HG03378 (cell line): ENCODE data around the gene FAM209B.
"Not testable (repeated sequence)": the region's sequence is repeated elsewhere in the genome, so short reads cannot be mapped to it uniquely, and the experiment has no call there.

ENCODE experiments used
- ATAC-seq: cut with Tn5 transposase; IDR thresholded peaks from one replicate; pipeline ENCODE4 v1.9.1; 2021; ENCODE audit warnings: mild to moderate bottlenecking, moderate library complexity; ENCODE audit not compliant: unreplicated experiment

Gene FAM209B

GRCh38 chr20:56532946-56533345 lies at the start of gene FAM209B:
TSS of gene FAM209B (plus strand) at chr20:56533246. CDS start at chr20:56533342, 96 bp downstream.
- not testable (repeated sequence) for ATAC-seq

- no peak for ATAC-seq
Observed at GRCh38 chr20:56483970-56484369, 49.1 kb upstream of the FAM209B start.

- ATAC-seq: no peak
Observed at GRCh38 chr20:56487216-56487615, 45.8 kb upstream of the FAM209B start.

GRCh38 chr20:56488566-56488965 lies 44.5 kb upstream of the FAM209B start:
- ATAC-seq: no peak

GRCh38 chr20:56501116-56501515 lies 31.9 kb upstream of the FAM209B start:
- no peak for ATAC-seq

GRCh38 chr20:56503916-56504315 lies 29.1 kb upstream of the FAM209B start:
- no peak for ATAC-seq

- no peak for ATAC-seq
Observed at GRCh38 chr20:56504373-56505005, 28.6 kb upstream of the FAM209B start.

GRCh38 chr20:56506103-56506502 lies 26.9 kb upstream of the FAM209B start:
- ATAC-seq: no peak

GRCh38 chr20:56511926-56512325 lies 21.1 kb upstream of the FAM209B start:
- no peak for ATAC-seq

GRCh38 chr20:56513161-56514150 lies 19.6 kb upstream of the FAM209B start:
- no peak for ATAC-seq

- ATAC-seq: no peak
Observed at GRCh38 chr20:56516631-56517030, 16.4 kb upstream of the FAM209B start.

GRCh38 chr20:56517211-56517610 lies 15.8 kb upstream of the FAM209B start:
- no peak for ATAC-seq

- no peak for ATAC-seq
Observed at GRCh38 chr20:56517641-56518040, 15.4 kb upstream of the FAM209B start.

- ATAC-seq: no peak
Observed at GRCh38 chr20:56518126-56518525, 14.9 kb upstream of the FAM209B start.

- no peak for ATAC-seq
Observed at GRCh38 chr20:56518721-56519398, 14.2 kb upstream of the FAM209B start.

GRCh38 chr20:56519551-56519950 lies 13.5 kb upstream of the FAM209B start:
- ATAC-seq: no peak

- ATAC-seq: no peak
Observed at GRCh38 chr20:56520180-56520579, 12.9 kb upstream of the FAM209B start.

- ATAC-seq: not testable (repeated sequence)
Observed at GRCh38 chr20:56520746-56521354, 12.2 kb upstream of the FAM209B start.

- ATAC-seq: no peak
Observed at GRCh38 chr20:56522311-56522710, 10.7 kb upstream of the FAM209B start.

- ATAC-seq: not testable (repeated sequence)
Observed at GRCh38 chr20:56524444-56524843, 8.6 kb upstream of the FAM209B start, which contains the start of gene FAM209A. TSS of gene FAM209A (plus strand) at chr20:56524744. CDS start at chr20:56524809, 65 bp downstream.

GRCh38 chr20:56527521-56527920 lies 5.5 kb upstream of the FAM209B start:
- no peak for ATAC-seq
